GM23338 (cell line): ENCODE data around the gene MCM3. TPM values are rescaled to one million over a fixed set of nuclear protein-coding genes. Genes with fewer than 3 reads are reported as not detected.
A peak's percentile ranks its signal among the peaks of the same experiment; 100 is the strongest.

Experiments used
- ATAC-seq: fragments of 200-7000 bp; cut with Tn5 transposase; 3 replicates; pipeline ENCODE4 v1.9.1; 2020
- DNase-seq: peaks from one replicate; pipeline ENCODE4 v3.0.0-alpha.2; 2015; ENCODE audit warnings: low spot score
- H2AFZ ChIP-seq: fragments of 200-600 bp; sonication (generic); 2 replicates; pipeline ENCODE4 v1.8.0; 2016; ENCODE audit warnings: antibody characterized with exemption, mild to moderate bottlenecking, moderate library complexity
- H3F3A ChIP-seq: fragments of 200-600 bp; sonication (generic); replicated peaks from 2 replicates; pipeline ENCODE4 v1.8.0; 2017; ENCODE audit warnings: antibody characterized with exemption, mixed run types, low read depth
- H3K27ac ChIP-seq: fragments of 200-600 bp; sonication (generic); 2 replicates; pipeline ENCODE4 v1.6.1; 2016; ENCODE audit warnings: low read depth
- H3K27me3 ChIP-seq: fragments of 200-600 bp; sonication (generic); 2 replicates; pipeline ENCODE4 v1.8.0; 2016; ENCODE audit warnings: mild to moderate bottlenecking, mixed run types, moderate library complexity; ENCODE audit not compliant: insufficient read depth
- H3K36me3 ChIP-seq: fragments of 200-600 bp; sonication (generic); 2 replicates; pipeline ENCODE4 v1.8.0; 2016; ENCODE audit warnings: mild to moderate bottlenecking; ENCODE audit not compliant: insufficient read depth
- H3K4me1 ChIP-seq: fragments of 200-600 bp; sonication (generic); 2 replicates; pipeline ENCODE4 v1.8.0; 2016; ENCODE audit warnings: mild to moderate bottlenecking, moderate library complexity; ENCODE audit not compliant: insufficient read depth
- H3K4me2 ChIP-seq: fragments of 200-600 bp; sonication (generic); 2 replicates; pipeline ENCODE4 v1.7.1; 2017; ENCODE audit warnings: mixed run types
- H3K4me3 ChIP-seq: fragments of 200-600 bp; sonication (generic); 2 replicates; pipeline ENCODE4 v1.6.1; 2016; ENCODE audit warnings: mixed run types
- H3K79me2 ChIP-seq: fragments of 200-600 bp; sonication (generic); replicated peaks from 2 replicates; pipeline ENCODE4 v1.8.0; 2017; ENCODE audit warnings: mild to moderate bottlenecking; ENCODE audit not compliant: insufficient read depth
- H3K9me2 ChIP-seq: fragments of 200-600 bp; sonication (generic); 2 replicates; pipeline ENCODE4 v1.8.0; 2017; ENCODE audit not compliant: insufficient read depth
- H4K20me1 ChIP-seq: fragments of 200-600 bp; sonication (generic); replicated peaks from 2 replicates; pipeline ENCODE4 v1.8.0; 2017; ENCODE audit warnings: mild to moderate bottlenecking; ENCODE audit not compliant: insufficient read depth
- H3K27ac Mint-ChIP-seq: 2 replicates; pipeline ENCODE4 v1.8.0; 2020; ENCODE audit warnings: inconsistent platforms, mild to moderate bottlenecking, moderate library complexity, mixed read lengths
- H3K27me3 Mint-ChIP-seq: 3 replicates; pipeline ENCODE4 v1.8.0; 2022; ENCODE audit warnings: low read depth, mild to moderate bottlenecking, moderate library complexity, mixed read lengths, inconsistent platforms; ENCODE audit not compliant: insufficient read depth, poor library complexity
- H3K36me3 Mint-ChIP-seq: 3 replicates; pipeline ENCODE4 v1.8.0; 2021; ENCODE audit warnings: low read depth, mild to moderate bottlenecking, inconsistent platforms, moderate library complexity, mixed read lengths
- H3K4me1 Mint-ChIP-seq: 3 replicates; pipeline ENCODE4 v1.8.0; 2020; ENCODE audit warnings: mild to moderate bottlenecking, inconsistent platforms, mixed read lengths
- H3K4me3 Mint-ChIP-seq: 3 replicates; pipeline ENCODE4 v1.8.0; 2021; ENCODE audit warnings: moderate library complexity, mild to moderate bottlenecking, inconsistent platforms, mixed read lengths
- H3K9me3 Mint-ChIP-seq: 3 replicates; pipeline ENCODE4 v1.8.0; 2020; ENCODE audit warnings: moderate library complexity, mild to moderate bottlenecking, inconsistent platforms, mixed read lengths
- CREB1 ChIP-seq: fragments of 250-450 bp; sonication (Bioruptor Pico); IDR thresholded peaks from 2 replicates; pipeline ENCODE4 v1.5.0; 2020; ENCODE audit warnings: low read depth, mild to moderate bottlenecking, moderate library complexity
- CTCF ChIP-seq, 2 experiments: fragments of 200-600 bp in 1 of 2; sonication (generic) in 1 of 2; conservative IDR thresholded peaks; 2 replicates each; pipeline versions ENCODE4 v1.5.1 to v1.6.1; 2016 to 2017; ENCODE audit warnings: antibody characterized with exemption in 2 of 2, low read depth in 2 of 2, mild to moderate bottlenecking in 2 of 2, moderate library complexity in 1 of 2
- EZH2 ChIP-seq: fragments of 200-600 bp; sonication (generic); IDR thresholded peaks from one replicate; pipeline ENCODE4 v1.8.0; 2017; ENCODE audit warnings: antibody characterized with exemption, mild to moderate bottlenecking, low read depth; ENCODE audit not compliant: unreplicated experiment
- EZH2phosphoT487 ChIP-seq: fragments of 200-600 bp; sonication (generic); IDR thresholded peaks from one replicate; pipeline ENCODE4 v1.8.1; 2018; ENCODE audit warnings: antibody characterized with exemption; ENCODE audit not compliant: unreplicated experiment
- NANOG ChIP-seq: IDR thresholded peaks from 2 replicates; pipeline ENCODE4 v1.6.1; 2016; ENCODE audit warnings: antibody characterized with exemption, borderline replicate concordance
- POLR2AphosphoS5 ChIP-seq: IDR thresholded peaks from 2 replicates; pipeline ENCODE4 v1.6.1; 2016; ENCODE audit warnings: antibody characterized with exemption, low read depth
- REST ChIP-seq: IDR thresholded peaks from one replicate; pipeline ENCODE4 v1.6.1; 2018; ENCODE audit warnings: antibody characterized with exemption; ENCODE audit not compliant: unreplicated experiment
- STAT1 ChIP-seq: IDR thresholded peaks from one replicate; pipeline ENCODE4 v1.6.1; 2016; ENCODE audit warnings: antibody characterized with exemption; ENCODE audit not compliant: unreplicated experiment
- ZNF114 ChIP-seq: fragments of 250-450 bp; sonication (Bioruptor Pico); IDR thresholded peaks from 2 replicates; pipeline ENCODE4 v1.5.0; 2020; ENCODE audit warnings: mild to moderate bottlenecking, moderate library complexity
- ZNF331 ChIP-seq: fragments of 250-450 bp; sonication (Bioruptor Pico); IDR thresholded peaks from 2 replicates; pipeline ENCODE4 v1.5.0; 2020; ENCODE audit warnings: low read depth, mild to moderate bottlenecking, moderate library complexity
- ZNF462 ChIP-seq: fragments of 250-450 bp; sonication (Bioruptor Pico); IDR thresholded peaks from 2 replicates; pipeline ENCODE4 v1.5.0; 2020; ENCODE audit warnings: mild to moderate bottlenecking, moderate library complexity
- polyA plus RNA-seq: library from polyadenylated mRNA; unstranded; fragments of >200 nt; fragmentation: Nextera tagmentation; extraction: Ambion mirVana; gene quantifications from 2 replicates; pipeline ENCODE4 v1.2.1, GENCODE V29; 2016
- total RNA-seq: library from RNA; depleted of rRNA; stranded (reverse); fragments of >200 nt; shearing (Covaris generic); gene quantifications from 2 replicates; pipeline ENCODE4 v1.2.3, GENCODE V29; 2014

MCM3 gene
- total and polyA plus RNA-seq, 2 experiments from 2014 or later: 157 to 369 TPM

- TF ChIP-seq REST: no peak
- no peak for TF ChIP-seq ZNF114 (CRISPR knock-in tag)
- no peak for TF ChIP-seq CTCF (conservative IDR thresholded peaks at IDR 0.05; ENCODE audit: low read depth in 2 of 2)
- TF ChIP-seq ZNF331 (CRISPR knock-in tag): no peak
- TF ChIP-seq POLR2AphosphoS5: no peak
- TF ChIP-seq STAT1: no peak
- TF ChIP-seq CREB1 (CRISPR knock-in tag): no peak
- no peak for TF ChIP-seq NANOG
Measured at GRCh38 chr6:52333840-52334200, 49.3 kb upstream of the MCM3 start (continued).

GRCh38 chr6:52331793-52332457 lies 47.4 kb upstream of the MCM3 start:
- peak; percentile 48 for ATAC-seq
- TF ChIP-seq ZNF114 (CRISPR knock-in tag) (no peak), STAT1 (no peak), EZH2 (no peak), EZH2phosphoT487 (no peak), ZNF462 (CRISPR knock-in tag) (no peak), POLR2AphosphoS5 (no peak), NANOG (no peak)

More at GRCh38 chr6:52331793-52332457, 47.4 kb upstream of the MCM3 start:
- no peaks in the 10 kb centered on the region for H3K79me2 ChIP-seq
- Mint-ChIP-seq H3K36me3 (no peaks in the 10 kb centered on the region), H3K4me1 (peaks cover 17% of the 10 kb centered on the region), H3K27me3 (peaks cover 1% of the 10 kb centered on the region), H3K4me3 (no peak overlapping the region), H3K9me3 (0 out of 3 replicates have a peak, but pooled peaks cover 2% of the 10 kb centered on the region), H3K27ac (no peak overlapping the region)
- no peak for DNase-seq
- H3K36me3 ChIP-seq: no peaks in the 10 kb centered on the region
- H3K4me1 ChIP-seq: peaks cover 9% of the 10 kb centered on the region
- no peaks in the 10 kb centered on the region for H4K20me1 ChIP-seq
- H3K4me2 ChIP-seq: no peak overlapping the region
- H3K4me3 ChIP-seq: no peak overlapping the region
- H3K27ac ChIP-seq: no peak overlapping the region
- no peaks in the 10 kb centered on the region for H3K27me3 ChIP-seq
- H3K9me2 ChIP-seq: 0 out of 2 replicates have a peak, but pooled peaks cover 3% of the 10 kb centered on the region
- H2AFZ ChIP-seq: peak overlapping the region; percentile 73
- H3F3A ChIP-seq: no peaks in the 10 kb centered on the region
